RWPE2 (cell line): Measurements from ENCODE around the gene CNTFR.
A peak's percentile ranks its signal among the peaks of the same experiment; 100 is the strongest.

Experiments used
- ATAC-seq: fragments of 200-7000 bp; cut with Tn5 transposase; 3 replicates; pipeline ENCODE4 v1.9.1; 2021; ENCODE audit warnings: low read depth
- DNase-seq: peaks from one replicate; pipeline ENCODE4 v3.0.0-alpha.2; 2020; ENCODE audit warnings: low spot score
- H3K27ac ChIP-seq: fragments of 450-650 bp; 2 replicates; pipeline ENCODE4 v1.5.1; 2017; ENCODE audit warnings: mild to moderate bottlenecking; ENCODE audit not compliant: poor library complexity, severe bottlenecking
- H3K27me3 ChIP-seq: fragments of 250-450 bp; sonication (Bioruptor Pico); 2 replicates; pipeline ENCODE4 v1.5.1; 2021; ENCODE audit warnings: mild to moderate bottlenecking, moderate library complexity; ENCODE audit not compliant: insufficient read depth, poor library complexity, severe bottlenecking
- H3K36me3 ChIP-seq: fragments of 250-450 bp; sonication (Bioruptor Pico); 2 replicates; pipeline ENCODE4 v1.5.1; 2020; ENCODE audit warnings: low read depth, mild to moderate bottlenecking, moderate library complexity
- H3K4me1 ChIP-seq: fragments of 250-450 bp; sonication (Bioruptor Pico); 2 replicates; pipeline ENCODE4 v1.5.1; 2021; ENCODE audit warnings: mild to moderate bottlenecking, moderate library complexity; ENCODE audit not compliant: insufficient read depth, poor library complexity, severe bottlenecking
- H3K4me3 ChIP-seq: fragments of 250-450 bp; sonication (Bioruptor Pico); 2 replicates; pipeline ENCODE4 v1.5.1; 2021; ENCODE audit warnings: mild to moderate bottlenecking, moderate library complexity; ENCODE audit not compliant: severe bottlenecking
- H3K9me3 ChIP-seq: fragments of 250-450 bp; sonication (Bioruptor Pico); 2 replicates; pipeline ENCODE4 v1.5.1; 2021; ENCODE audit warnings: mild to moderate bottlenecking, moderate library complexity; ENCODE audit not compliant: severe bottlenecking
- TF ChIP-seq, protein P1 (sequence below): fragments of 450-650 bp; IDR thresholded peaks from one replicate; pipeline ENCODE4 v1.5.1; 2017; ENCODE audit warnings: mild to moderate bottlenecking, moderate library complexity; ENCODE audit not compliant: poor library complexity, severe bottlenecking

Gene CNTFR

GRCh38 chr9:34560599-34561214 lies 28.8 kb downstream of the CNTFR start:
- H3K9me3 ChIP-seq = no peaks in the 10 kb centered on the region
- no peak overlapping the region for H3K27ac ChIP-seq
- no peaks in the 10 kb centered on the region for H3K36me3 ChIP-seq
- H3K4me1 ChIP-seq = no peaks in the 10 kb centered on the region
- no peak overlapping the region for H3K4me3 ChIP-seq
- DNase-seq = no peak
- ATAC-seq = no peak
- TF ChIP-seq, protein P1, sequence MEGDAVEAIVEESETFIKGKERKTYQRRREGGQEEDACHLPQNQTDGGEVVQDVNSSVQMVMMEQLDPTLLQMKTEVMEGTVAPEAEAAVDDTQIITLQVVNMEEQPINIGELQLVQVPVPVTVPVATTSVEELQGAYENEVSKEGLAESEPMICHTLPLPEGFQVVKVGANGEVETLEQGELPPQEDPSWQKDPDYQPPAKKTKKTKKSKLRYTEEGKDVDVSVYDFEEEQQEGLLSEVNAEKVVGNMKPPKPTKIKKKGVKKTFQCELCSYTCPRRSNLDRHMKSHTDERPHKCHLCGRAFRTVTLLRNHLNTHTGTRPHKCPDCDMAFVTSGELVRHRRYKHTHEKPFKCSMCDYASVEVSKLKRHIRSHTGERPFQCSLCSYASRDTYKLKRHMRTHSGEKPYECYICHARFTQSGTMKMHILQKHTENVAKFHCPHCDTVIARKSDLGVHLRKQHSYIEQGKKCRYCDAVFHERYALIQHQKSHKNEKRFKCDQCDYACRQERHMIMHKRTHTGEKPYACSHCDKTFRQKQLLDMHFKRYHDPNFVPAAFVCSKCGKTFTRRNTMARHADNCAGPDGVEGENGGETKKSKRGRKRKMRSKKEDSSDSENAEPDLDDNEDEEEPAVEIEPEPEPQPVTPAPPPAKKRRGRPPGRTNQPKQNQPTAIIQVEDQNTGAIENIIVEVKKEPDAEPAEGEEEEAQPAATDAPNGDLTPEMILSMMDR = no peak
- H3K27me3 ChIP-seq = no peaks in the 10 kb centered on the region

DNA sequence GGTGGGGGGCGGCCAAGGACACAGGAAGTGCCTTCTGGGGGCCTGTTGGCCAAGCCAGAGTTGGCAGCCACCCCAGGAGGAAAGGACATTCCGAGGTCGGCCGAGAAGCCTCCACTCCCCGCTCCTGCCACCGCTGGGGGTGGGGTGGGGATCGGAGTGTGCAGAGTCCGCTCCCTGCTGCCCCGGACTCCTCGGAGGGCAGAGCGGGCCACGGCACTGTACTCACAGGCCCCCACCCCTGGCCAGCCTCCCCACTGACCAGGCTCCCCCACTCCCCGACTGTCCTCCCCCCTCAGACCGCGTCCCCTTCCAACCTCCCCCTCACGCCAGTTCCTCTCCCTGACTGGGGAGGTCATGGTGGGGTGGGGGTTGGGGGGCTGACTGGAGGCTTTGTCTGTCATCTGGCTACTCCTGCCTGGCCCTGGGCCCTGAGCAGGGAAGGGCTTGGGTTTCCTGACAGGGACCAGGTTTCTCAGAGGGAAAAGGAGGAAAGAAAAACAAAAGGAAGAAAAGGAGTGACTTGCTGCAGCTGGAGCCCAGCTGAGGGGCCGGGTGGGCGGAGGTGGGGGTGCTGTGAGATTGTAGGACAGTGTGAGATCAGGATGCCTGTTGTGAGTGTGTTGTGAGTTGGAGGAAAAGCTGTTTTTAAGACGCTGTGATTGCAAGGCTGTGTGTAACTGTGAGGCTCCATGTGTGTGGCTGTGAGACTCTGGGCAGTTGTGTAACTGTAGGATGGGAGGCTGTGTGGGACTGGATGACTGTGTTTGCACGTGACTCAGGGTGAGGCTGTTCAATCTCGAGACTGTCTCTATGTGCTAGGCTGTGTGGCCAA lies 29.7 kb downstream of the CNTFR start:
- Histone ChIP-seq H3K4me3 (no peak overlapping the region), H3K27ac (no peak overlapping the region), H3K9me3 (no peaks in the 10 kb centered on the region), H3K27me3 (no peaks in the 10 kb centered on the region), H3K36me3 (no peaks in the 10 kb centered on the region), H3K4me1 (no peaks in the 10 kb centered on the region)
- DNase-seq (no peak), ATAC-seq (peak; percentile 65)
- TF ChIP-seq, protein P1 = no peak

DNA sequence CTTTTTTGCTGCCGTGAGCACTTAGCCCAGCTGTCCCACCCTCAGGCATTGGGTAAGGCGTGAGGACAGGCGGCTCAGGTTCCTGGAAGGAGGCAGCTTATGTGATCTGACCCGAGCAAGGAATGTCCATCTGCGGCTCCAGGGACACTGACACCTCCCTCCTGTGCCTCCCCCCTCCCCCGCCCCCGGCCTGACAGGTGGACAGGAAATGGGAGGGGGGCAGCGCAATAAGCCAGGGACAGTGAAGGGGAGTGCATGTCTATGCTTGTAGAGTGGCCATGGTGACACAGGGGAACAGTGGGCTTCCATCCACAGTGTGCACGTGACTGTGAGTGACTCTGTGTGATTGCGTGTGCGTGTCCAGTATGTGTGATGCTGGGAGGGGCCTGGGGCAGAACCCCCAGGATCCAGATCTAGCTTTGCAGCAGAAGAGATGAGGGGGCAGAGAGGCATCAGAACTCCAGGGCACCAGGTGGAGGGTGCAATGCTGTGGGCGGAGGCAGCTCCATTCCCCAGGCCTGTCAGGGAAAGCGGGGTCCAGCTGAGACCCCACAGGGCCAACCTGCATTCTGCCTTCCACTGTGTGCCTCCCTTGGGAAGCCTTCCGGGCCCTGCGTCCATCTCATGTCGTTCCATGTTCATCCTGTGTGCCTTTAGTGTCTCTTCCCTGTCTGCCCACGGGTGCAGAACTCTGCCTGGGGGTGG lies 30.5 kb downstream of the CNTFR start:
- Histone ChIP-seq H3K4me3 (no peak overlapping the region), H3K27me3 (no peaks in the 10 kb centered on the region), H3K27ac (no peak overlapping the region), H3K9me3 (no peaks in the 10 kb centered on the region), H3K36me3 (no peaks in the 10 kb centered on the region), H3K4me1 (no peaks in the 10 kb centered on the region)
- DNase-seq = no peak
- TF ChIP-seq, protein P1 = no peak
- ATAC-seq = peak; percentile 5; the same call in 1 of the 3 replicates

DNA sequence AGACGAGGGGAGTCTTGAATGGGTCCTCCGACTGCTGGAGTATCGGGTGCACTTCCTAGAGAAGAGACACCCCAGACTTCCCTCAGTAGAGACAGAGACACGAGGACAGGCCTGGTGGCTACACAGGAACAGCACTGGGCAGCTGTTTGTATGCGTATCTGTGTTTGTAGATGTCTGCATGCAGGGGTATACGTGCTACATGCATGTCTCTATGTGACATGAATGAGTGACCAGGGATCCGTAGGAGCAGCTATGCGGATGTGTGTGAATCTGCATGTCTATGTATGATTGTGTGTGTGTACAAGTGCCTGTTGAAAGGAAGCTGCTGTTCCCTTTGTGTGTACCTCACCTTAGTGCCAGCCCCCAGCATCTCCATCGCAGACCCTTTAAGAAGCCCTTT lies 31.2 kb downstream of the CNTFR start:
- H3K4me1 ChIP-seq = no peaks in the 10 kb centered on the region
- H3K9me3 ChIP-seq = no peaks in the 10 kb centered on the region
- no peak overlapping the region for H3K27ac ChIP-seq
- H3K27me3 ChIP-seq = no peaks in the 10 kb centered on the region
- H3K36me3 ChIP-seq = no peaks in the 10 kb centered on the region
- ATAC-seq (no peak), DNase-seq (no peak)
- TF ChIP-seq, protein P1 = no peak
- H3K4me3 ChIP-seq = no peak overlapping the region
